Measurements from ENCODE around the gene CEP70. TPM values are rescaled to one million over a fixed set of nuclear protein-coding genes. Genes with fewer than 3 reads are reported as not detected.

CEP70 gene
- total RNA-seq, 1 donor from 2014 or later = 6.5 TPM

DNA sequence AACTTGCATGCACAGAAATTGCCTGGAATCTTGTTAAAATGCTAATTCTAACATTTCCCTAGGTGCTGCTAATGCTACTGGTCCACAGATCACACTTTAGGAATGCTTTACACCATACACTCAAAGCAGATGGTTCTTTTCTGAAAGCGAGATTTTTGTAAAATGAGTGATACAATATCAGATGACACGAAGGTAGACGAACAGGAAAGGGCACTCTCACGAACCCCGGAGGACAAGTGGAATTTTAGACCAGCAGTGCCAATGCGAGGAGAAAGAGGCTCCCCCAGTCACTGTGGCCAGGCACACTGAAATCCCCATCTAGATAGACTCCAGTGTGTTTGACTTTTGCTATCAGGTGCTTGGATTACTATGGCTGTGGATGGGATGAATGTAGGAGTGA is 35.5 kb upstream of the CEP70 start:
- no peak overlapping the region for H2AFZ ChIP-seq (ENCODE audit: low read depth, low read length)

GRCh38 chr3:138625707-138626365 is 31.8 kb upstream of the CEP70 start:
- DNase-seq (ENCODE audit: low read depth) = peak; percentile 59
- peaks cover 2% of the 10 kb centered on the region for H3K9me3 Mint-ChIP-seq (ENCODE audit: unreplicated experiment)
- no peaks in the 10 kb centered on the region for H3K9me3 ChIP-seq (ENCODE audit: insufficient read depth, low read depth, low read length)
- H3K4me3 ChIP-seq (ENCODE audit: insufficient read depth, low read depth, low read length) = no peak overlapping the region
- no peak overlapping the region for H3K27ac ChIP-seq (ENCODE audit: low read depth, low read length)
- no peak overlapping the region for H3K9ac ChIP-seq (ENCODE audit: low read length)
- H3K27ac Mint-ChIP-seq (ENCODE audit: unreplicated experiment) = no peak overlapping the region
- TF ChIP-seq CTCF (IDR thresholded peaks at IDR 0.05; ENCODE audit: insufficient read depth, low read depth, low read length) = no peak
- H3K4me1 ChIP-seq (ENCODE audit: insufficient read depth, low read length) = peaks cover 3% of the 10 kb centered on the region
- H3K79me2 ChIP-seq (ENCODE audit: insufficient read depth, low read length) = no peaks in the 10 kb centered on the region
- H3K36me3 Mint-ChIP-seq (ENCODE audit: low read depth, unreplicated experiment) = peaks cover 5% of the 10 kb centered on the region
- H3K4me1 Mint-ChIP-seq (ENCODE audit: low read depth, unreplicated experiment) = no peaks in the 10 kb centered on the region
- H3K27me3 ChIP-seq (ENCODE audit: insufficient read depth, low read length) = no peaks in the 10 kb centered on the region
- no peaks in the 10 kb centered on the region for H4K20me1 ChIP-seq (ENCODE audit: insufficient read depth, low read length)
- H3K36me3 ChIP-seq (ENCODE audit: insufficient read depth, low read length) = no peaks in the 10 kb centered on the region
- FAIRE-seq = peak; percentile 59
- H2AFZ ChIP-seq (ENCODE audit: low read depth, low read length) = no peak overlapping the region
- no peaks in the 10 kb centered on the region for H3K27me3 Mint-ChIP-seq (ENCODE audit: low read depth, unreplicated experiment)
- H3K4me3 Mint-ChIP-seq (ENCODE audit: unreplicated experiment) = no peak overlapping the region
- H3K4me2 ChIP-seq (ENCODE audit: low read length) = no peak overlapping the region

More for the DNA sequence above, 35.5 kb upstream of the CEP70 start:
- H3K4me1 ChIP-seq (ENCODE audit: insufficient read depth, low read length) = peaks cover 3% of the 10 kb centered on the region
- H3K4me3 ChIP-seq (ENCODE audit: insufficient read depth, low read depth, low read length) = no peak overlapping the region
- H3K27me3 Mint-ChIP-seq (ENCODE audit: low read depth, unreplicated experiment) = no peaks in the 10 kb centered on the region
- peaks cover 5% of the 10 kb centered on the region for H3K4me1 Mint-ChIP-seq (ENCODE audit: low read depth, unreplicated experiment)
- no peak overlapping the region for H3K27ac ChIP-seq (ENCODE audit: low read depth, low read length)
- no peaks in the 10 kb centered on the region for H3K9me3 ChIP-seq (ENCODE audit: insufficient read depth, low read depth, low read length)
- TF ChIP-seq CTCF (IDR thresholded peaks at IDR 0.05; ENCODE audit: insufficient read depth, low read depth, low read length) (no peak), EZH2 (IDR thresholded peaks at IDR 0.05; ENCODE audit: insufficient read depth, low read length) (no peak)
- H3K9me3 Mint-ChIP-seq (ENCODE audit: unreplicated experiment) = peaks cover 2% of the 10 kb centered on the region
- DNase-seq (ENCODE audit: low read depth) (no peak), FAIRE-seq (no peak)
- H3K36me3 Mint-ChIP-seq (ENCODE audit: low read depth, unreplicated experiment) = peaks cover 5% of the 10 kb centered on the region
- no peaks in the 10 kb centered on the region for H4K20me1 ChIP-seq (ENCODE audit: insufficient read depth, low read length)
- no peaks in the 10 kb centered on the region for H3K36me3 ChIP-seq (ENCODE audit: insufficient read depth, low read length)
- no peaks in the 10 kb centered on the region for H3K27me3 ChIP-seq (ENCODE audit: insufficient read depth, low read length)
- H3K4me3 Mint-ChIP-seq (ENCODE audit: unreplicated experiment) = no peak overlapping the region
- no peak overlapping the region for H3K9ac ChIP-seq (ENCODE audit: low read length)
- no peak overlapping the region for H3K4me2 ChIP-seq (ENCODE audit: low read length)
- H3K79me2 ChIP-seq (ENCODE audit: insufficient read depth, low read length) = no peaks in the 10 kb centered on the region
- no peak overlapping the region for H3K27ac Mint-ChIP-seq (ENCODE audit: unreplicated experiment)

DNA sequence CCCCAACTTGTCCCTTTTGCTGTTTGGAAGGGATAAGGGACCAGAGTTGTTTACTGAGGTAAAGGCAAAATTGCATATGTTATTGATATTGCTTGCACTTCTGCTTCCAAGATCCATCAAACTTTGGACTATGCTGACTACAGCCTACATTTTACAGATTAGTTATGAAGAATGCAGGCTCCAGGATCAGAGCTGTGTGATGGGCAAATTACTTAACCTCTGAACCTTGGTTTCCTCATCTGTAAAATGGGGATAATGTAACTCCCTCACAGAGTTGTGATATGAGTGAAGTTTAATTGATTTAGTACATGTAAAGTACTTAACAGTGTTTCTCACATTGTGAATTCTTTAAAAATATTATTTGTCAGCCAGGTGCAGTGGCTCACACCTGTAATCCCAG is 30.5 kb upstream of the CEP70 start:
- H4K20me1 ChIP-seq (ENCODE audit: insufficient read depth, low read length) = no peaks in the 10 kb centered on the region
- H2AFZ ChIP-seq (ENCODE audit: low read depth, low read length) = no peak overlapping the region
- Mint-ChIP-seq H3K27me3 (ENCODE audit: low read depth, unreplicated experiment) (no peaks in the 10 kb centered on the region), H3K9me3 (ENCODE audit: unreplicated experiment) (peaks cover 2% of the 10 kb centered on the region), H3K4me1 (ENCODE audit: low read depth, unreplicated experiment) (no peaks in the 10 kb centered on the region), H3K36me3 (ENCODE audit: low read depth, unreplicated experiment) (peaks cover 5% of the 10 kb centered on the region), H3K27ac (ENCODE audit: unreplicated experiment) (no peak overlapping the region), H3K4me3 (ENCODE audit: unreplicated experiment) (no peak overlapping the region)
- H3K4me1 ChIP-seq (ENCODE audit: insufficient read depth, low read length) = peaks cover 3% of the 10 kb centered on the region
- no peak overlapping the region for H3K4me3 ChIP-seq (ENCODE audit: insufficient read depth, low read depth, low read length)
- no peak overlapping the region for H3K27ac ChIP-seq (ENCODE audit: low read depth, low read length)
- H3K9ac ChIP-seq (ENCODE audit: low read length) = no peak overlapping the region
- DNase-seq (ENCODE audit: low read depth) (no peak), FAIRE-seq (no peak)
- no peaks in the 10 kb centered on the region for H3K27me3 ChIP-seq (ENCODE audit: insufficient read depth, low read length)
- TF ChIP-seq EZH2 (IDR thresholded peaks at IDR 0.05; ENCODE audit: insufficient read depth, low read length) = no peak
- TF ChIP-seq CTCF (IDR thresholded peaks at IDR 0.05; ENCODE audit: insufficient read depth, low read depth, low read length) = no peak
- no peaks in the 10 kb centered on the region for H3K9me3 ChIP-seq (ENCODE audit: insufficient read depth, low read depth, low read length)
- no peaks in the 10 kb centered on the region for H3K36me3 ChIP-seq (ENCODE audit: insufficient read depth, low read length)
- H3K4me2 ChIP-seq (ENCODE audit: low read length) = no peak overlapping the region
- no peaks in the 10 kb centered on the region for H3K79me2 ChIP-seq (ENCODE audit: insufficient read depth, low read length)
